ENCODE measurements around the gene MAPRE2. TPM values are rescaled to one million over a fixed set of nuclear protein-coding genes. Genes with fewer than 3 reads are reported as not detected.

MAPRE2 gene
- total and polyA plus RNA-seq, 8 donors: 37.4 to 56.3 (median 50.0) TPM

DNA sequence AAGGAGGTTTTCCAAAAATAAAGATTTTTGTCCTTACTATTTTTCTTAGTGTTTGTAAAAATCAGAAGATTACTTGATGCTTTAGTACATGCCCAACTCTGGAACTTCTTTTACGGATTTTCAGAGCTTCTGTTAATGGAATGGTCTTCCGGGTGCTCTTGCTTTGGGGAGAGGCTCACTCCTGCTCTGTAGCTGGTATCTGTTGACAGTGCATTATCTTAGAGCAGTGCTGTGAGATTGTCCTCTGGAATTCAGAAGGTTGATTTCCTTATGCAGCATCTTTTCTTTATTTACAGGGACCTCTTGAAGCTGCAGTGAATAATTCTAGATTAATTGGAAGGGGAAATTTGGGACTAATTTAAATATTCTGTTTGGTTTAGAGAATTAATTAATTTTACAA is 4.6 kb downstream of the MAPRE2 start:
- peak overlapping the region in 1 of 2 donors; percentile 38 for H3K27ac ChIP-seq

DNA sequence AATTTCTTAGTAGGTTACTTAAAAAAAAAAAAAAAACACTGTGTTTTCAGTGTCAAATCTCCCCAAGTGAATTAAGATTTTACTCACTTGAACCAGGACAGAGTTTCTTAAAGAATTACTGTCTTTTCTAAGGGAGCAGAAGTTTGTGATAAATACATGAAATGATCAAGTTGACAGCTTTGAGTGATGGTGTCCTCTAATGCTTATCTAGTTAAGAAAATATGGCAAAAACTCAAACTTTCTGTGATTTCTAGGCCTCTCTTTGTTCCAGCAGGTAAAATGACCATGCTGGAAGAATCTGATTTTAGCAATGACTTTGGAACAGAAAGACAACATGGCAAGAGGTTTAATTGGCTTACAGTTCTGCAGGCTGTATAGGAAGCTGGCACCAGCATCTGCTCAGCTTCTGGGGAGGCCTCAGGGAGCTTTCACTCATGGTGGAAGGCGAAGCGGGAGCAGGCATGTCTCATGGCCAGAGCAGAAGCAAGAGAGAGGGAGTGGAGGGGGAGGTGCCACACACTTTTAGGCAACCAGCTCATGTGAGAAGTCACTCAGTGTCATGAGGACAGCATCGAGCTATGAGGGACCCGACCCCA is 6.6 kb downstream of the MAPRE2 start:
- intact Hi-C loops (cut with DNase I): no loop called here
- Histone ChIP-seq H3K4me3 (no peak overlapping the region), H3K36me3 (no peaks in the 10 kb centered on the region), H3K27ac (no peak overlapping the region), H3K27me3 (no peaks in the 10 kb centered on the region), H3K9me3 (no peaks in the 10 kb centered on the region), H3K4me1 (peaks cover 20 to 75% of the 10 kb centered on the region in 2 donors)
- TF ChIP-seq, protein P1, sequence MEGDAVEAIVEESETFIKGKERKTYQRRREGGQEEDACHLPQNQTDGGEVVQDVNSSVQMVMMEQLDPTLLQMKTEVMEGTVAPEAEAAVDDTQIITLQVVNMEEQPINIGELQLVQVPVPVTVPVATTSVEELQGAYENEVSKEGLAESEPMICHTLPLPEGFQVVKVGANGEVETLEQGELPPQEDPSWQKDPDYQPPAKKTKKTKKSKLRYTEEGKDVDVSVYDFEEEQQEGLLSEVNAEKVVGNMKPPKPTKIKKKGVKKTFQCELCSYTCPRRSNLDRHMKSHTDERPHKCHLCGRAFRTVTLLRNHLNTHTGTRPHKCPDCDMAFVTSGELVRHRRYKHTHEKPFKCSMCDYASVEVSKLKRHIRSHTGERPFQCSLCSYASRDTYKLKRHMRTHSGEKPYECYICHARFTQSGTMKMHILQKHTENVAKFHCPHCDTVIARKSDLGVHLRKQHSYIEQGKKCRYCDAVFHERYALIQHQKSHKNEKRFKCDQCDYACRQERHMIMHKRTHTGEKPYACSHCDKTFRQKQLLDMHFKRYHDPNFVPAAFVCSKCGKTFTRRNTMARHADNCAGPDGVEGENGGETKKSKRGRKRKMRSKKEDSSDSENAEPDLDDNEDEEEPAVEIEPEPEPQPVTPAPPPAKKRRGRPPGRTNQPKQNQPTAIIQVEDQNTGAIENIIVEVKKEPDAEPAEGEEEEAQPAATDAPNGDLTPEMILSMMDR (IDR thresholded peaks at IDR 0.05): no peak
- DNase-seq (no peak), ATAC-seq (no peak)

More for the DNA sequence above, 4.6 kb downstream of the MAPRE2 start:
- DNase-seq (no peak), ATAC-seq (no peak)
- TF ChIP-seq, protein P1 (IDR thresholded peaks at IDR 0.05): no peak
- Histone ChIP-seq H3K4me1 (peaks cover 29 to 72% of the 10 kb centered on the region in 2 donors), H3K4me3 (no peak overlapping the region), H3K27me3 (no peaks in the 10 kb centered on the region), H3K36me3 (no peaks in the 10 kb centered on the region), H3K9me3 (no peaks in the 10 kb centered on the region)
- intact Hi-C loops (cut with DNase I): no loop called here

GRCh38 chr18:35049111-35050027 is 8.2 kb downstream of the MAPRE2 start:
- DNase-seq (no peak), ATAC-seq (no peak)
- TF ChIP-seq, protein P1 (IDR thresholded peaks at IDR 0.05): no peak
- Histone ChIP-seq H3K27ac (peak overlapping the region; percentile 41 to 71), H3K4me1 (peaks cover 18 to 60% of the 10 kb centered on the region in 2 donors), H3K4me3 (no peak overlapping the region), H3K9me3 (no peaks in the 10 kb centered on the region), H3K36me3 (no peaks in the 10 kb centered on the region), H3K27me3 (no peaks in the 10 kb centered on the region)
- intact Hi-C loops (cut with DNase I): no loop called here

GRCh38 chr18:35050028-35050546 is 8.9 kb downstream of the MAPRE2 start:
- Histone ChIP-seq H3K9me3 (no peaks in the 10 kb centered on the region), H3K27ac (peak overlapping the region; percentile 41 to 71), H3K4me3 (no peak overlapping the region), H3K4me1 (peaks cover 12 to 53% of the 10 kb centered on the region in 2 donors), H3K36me3 (no peaks in the 10 kb centered on the region), H3K27me3 (no peaks in the 10 kb centered on the region)
- ATAC-seq (peak; percentile 53), DNase-seq (peak in 1 of 4 donors; percentile 66)
- intact Hi-C loops (cut with DNase I): no loop called here
- TF ChIP-seq, protein P1 (IDR thresholded peaks at IDR 0.05): no peak

DNA sequence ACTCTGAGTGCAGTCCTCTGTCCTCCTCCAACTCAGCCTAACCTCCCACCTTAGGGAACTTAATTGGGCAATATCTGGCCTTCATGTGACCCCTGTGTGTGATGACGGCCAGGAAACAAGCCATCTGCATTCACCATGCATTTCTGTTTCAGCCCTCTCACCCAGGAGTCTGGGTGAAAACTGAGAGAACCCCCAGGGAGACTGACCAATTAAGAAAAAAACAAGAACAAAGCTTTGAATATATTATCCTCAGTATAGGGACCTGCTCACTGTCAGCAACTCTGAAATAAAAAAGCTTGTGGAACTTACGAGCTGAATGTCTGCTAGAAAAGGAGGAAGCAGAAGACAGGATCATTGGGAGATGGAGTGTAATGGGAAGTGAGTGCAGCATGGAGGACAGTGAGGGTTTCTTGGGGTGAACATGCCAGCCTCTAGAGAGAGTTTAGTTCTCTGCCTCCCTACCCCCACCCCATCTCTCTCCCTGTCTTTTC is 9.5 kb downstream of the MAPRE2 start:
- H3K27me3 ChIP-seq: no peaks in the 10 kb centered on the region

More for the DNA sequence above, 9.5 kb downstream of the MAPRE2 start:
- intact Hi-C loops (cut with DNase I): no loop called here
- peaks cover 8 to 46% of the 10 kb centered on the region in 2 donors for H3K4me1 ChIP-seq
- no peak for DNase-seq
- TF ChIP-seq, protein P1 (IDR thresholded peaks at IDR 0.05): no peak
- no peak overlapping the region for H3K4me3 ChIP-seq
- peak; percentile 59 for ATAC-seq
- H3K36me3 ChIP-seq: no peaks in the 10 kb centered on the region
- H3K9me3 ChIP-seq: no peaks in the 10 kb centered on the region
- H3K27ac ChIP-seq: peak overlapping the region; percentile 41 to 71
